SU-DHL-6 (cell line): Measurements from ENCODE around the gene EXOC6B.
A peak's percentile ranks its signal among the peaks of the same experiment; 100 is the strongest.

ENCODE experiments used
- H2AFZ ChIP-seq: fragments of 200-600 bp; sonication (generic); 2 replicates; pipeline ENCODE4 v1.6.1; 2014; ENCODE audit warnings: low read depth, mild to moderate bottlenecking, moderate library complexity, mixed read lengths, antibody characterized with exemption, low read length; ENCODE audit not compliant: severe bottlenecking
- H3F3A ChIP-seq: fragments of 200-600 bp; shearing (Covaris generic); 2 replicates; pipeline ENCODE4 v1.6.0; 2016; ENCODE audit warnings: antibody characterized with exemption, mild to moderate bottlenecking; ENCODE audit not compliant: insufficient read depth
- H3K27ac ChIP-seq: fragments of 200-600 bp; sonication (generic); 2 replicates; pipeline ENCODE4 v1.5.1; 2016; ENCODE audit warnings: low read depth, mild to moderate bottlenecking, low read length, moderate library complexity, mixed read lengths
- H3K27me3 ChIP-seq: fragments of 200-600 bp; sonication (generic), shearing (Covaris generic); 2 replicates; pipeline ENCODE4 v1.6.0; 2014; ENCODE audit warnings: mild to moderate bottlenecking, low read length
- H3K36me3 ChIP-seq: fragments of 200-600 bp; sonication (generic); 2 replicates; pipeline ENCODE4 v1.6.1; 2014; ENCODE audit warnings: mild to moderate bottlenecking, low read length, mixed read lengths
- H3K4me2 ChIP-seq: fragments of 300-600, 200-600 bp; shearing (Covaris generic), sonication (generic); 2 replicates; pipeline ENCODE4 v1.6.0; 2014; ENCODE audit warnings: low read length, low read depth, mild to moderate bottlenecking; ENCODE audit not compliant: poor library complexity, severe bottlenecking
- H3K4me3 ChIP-seq: fragments of 200-600 bp; sonication (generic); 2 replicates; pipeline ENCODE4 v1.5.1; 2014; ENCODE audit warnings: antibody characterized with exemption, low read length, mild to moderate bottlenecking, mixed read lengths; ENCODE audit not compliant: insufficient read depth, poor library complexity, severe bottlenecking
- H3K79me2 ChIP-seq: fragments of 200-600 bp; sonication (generic); 2 replicates; pipeline ENCODE4 v1.6.1; 2014; ENCODE audit warnings: mild to moderate bottlenecking, low read length, moderate library complexity; ENCODE audit not compliant: insufficient read depth
- H3K9ac ChIP-seq: fragments of 200-600 bp; sonication (generic); 2 replicates; pipeline ENCODE4 v1.7.0; 2014; ENCODE audit warnings: mild to moderate bottlenecking, low read length
- H3K9me2 ChIP-seq: fragments of 200-600 bp; sonication (generic); replicated peaks from 2 replicates; pipeline ENCODE4 v1.6.1; 2014; ENCODE audit warnings: low read length; ENCODE audit not compliant: insufficient read depth
- H3K9me3 ChIP-seq: fragments of 200-600 bp; sonication (generic); 2 replicates; pipeline ENCODE4 v1.6.1; 2014; ENCODE audit warnings: low read length, mixed read lengths; ENCODE audit not compliant: insufficient read depth
- H4K20me1 ChIP-seq: fragments of 200-600 bp; sonication (generic); 2 replicates; pipeline ENCODE4 v1.6.1; 2014; ENCODE audit warnings: low read depth, mild to moderate bottlenecking, antibody characterized with exemption, low read length, moderate library complexity, mixed read lengths
- CTCF ChIP-seq: fragments of 200-600 bp; sonication (generic); IDR thresholded peaks from one replicate; pipeline ENCODE4 v1.5.1; 2017; ENCODE audit warnings: antibody characterized with exemption, mild to moderate bottlenecking, low read length, moderate library complexity; ENCODE audit not compliant: insufficient read depth, poor library complexity, severe bottlenecking
- EZH2phosphoT487 ChIP-seq: fragments of 200-600 bp; sonication (generic), shearing (Covaris generic); conservative IDR thresholded peaks from 2 replicates; pipeline ENCODE4 v1.6.1; 2018; ENCODE audit warnings: mild to moderate bottlenecking, antibody characterized with exemption, low read length, moderate library complexity, mixed read lengths

EXOC6B gene

DNA sequence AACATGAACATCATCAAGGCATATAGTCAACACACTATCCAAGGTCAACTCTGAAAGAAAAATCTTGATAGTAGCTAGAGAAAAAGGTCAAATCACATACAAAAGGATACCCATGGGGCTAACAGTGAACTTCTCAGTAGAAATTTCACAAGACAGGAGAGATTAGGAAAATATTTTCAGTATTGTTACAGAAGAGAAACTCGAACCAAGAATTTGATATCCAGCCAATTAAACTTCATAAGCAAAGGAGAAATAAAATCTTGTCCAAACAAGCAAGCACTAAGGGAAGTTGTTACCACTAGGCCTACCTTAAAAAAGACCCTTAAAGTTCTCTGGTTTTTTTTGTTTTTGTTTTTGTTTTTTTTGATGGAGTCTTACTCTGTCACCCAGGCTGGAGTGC, 242.5 kb downstream of the EXOC6B start:
- no peak overlapping the region for H3K9ac ChIP-seq
- no peaks in the 10 kb centered on the region for H3K27me3 ChIP-seq
- no peaks in the 10 kb centered on the region for H4K20me1 ChIP-seq
- H3K79me2 ChIP-seq: no peaks in the 10 kb centered on the region
- TF ChIP-seq EZH2phosphoT487 (no peak), CTCF (no peak)
- no peak overlapping the region for H2AFZ ChIP-seq
- no peaks in the 10 kb centered on the region for H3K9me3 ChIP-seq
- H3K4me3 ChIP-seq: no peak overlapping the region
- H3K4me2 ChIP-seq: no peak overlapping the region
- H3K27ac ChIP-seq: no peak overlapping the region
- H3K9me2 ChIP-seq: no peaks in the 10 kb centered on the region
- H3F3A ChIP-seq: no peaks in the 10 kb centered on the region
- H3K36me3 ChIP-seq: no peaks in the 10 kb centered on the region

GRCh38 chr2:72581560-72582181, 244.2 kb downstream of the EXOC6B start:
- no peak for TF ChIP-seq EZH2phosphoT487
- no peak for TF ChIP-seq CTCF

GRCh38 chr2:72579591-72580180, 246.1 kb downstream of the EXOC6B start:
- no peak overlapping the region for H3K9ac ChIP-seq

More at GRCh38 chr2:72581560-72582181, 244.2 kb downstream of the EXOC6B start:
- no peak overlapping the region for H3K4me2 ChIP-seq
- H3K9me3 ChIP-seq: no peaks in the 10 kb centered on the region
- no peaks in the 10 kb centered on the region for H4K20me1 ChIP-seq
- H3F3A ChIP-seq: no peaks in the 10 kb centered on the region
- no peak overlapping the region for H2AFZ ChIP-seq
- H3K9me2 ChIP-seq: no peaks in the 10 kb centered on the region
- no peaks in the 10 kb centered on the region for H3K36me3 ChIP-seq
- H3K27me3 ChIP-seq: no peaks in the 10 kb centered on the region
- H3K79me2 ChIP-seq: no peaks in the 10 kb centered on the region
- no peak overlapping the region for H3K4me3 ChIP-seq
- H3K9ac ChIP-seq: no peak overlapping the region
- no peak overlapping the region for H3K27ac ChIP-seq

More at GRCh38 chr2:72579591-72580180, 246.1 kb downstream of the EXOC6B start:
- no peak overlapping the region for H3K4me3 ChIP-seq
- TF ChIP-seq EZH2phosphoT487 (no peak), CTCF (peak; percentile 39)
- H3K9me3 ChIP-seq: no peaks in the 10 kb centered on the region
- no peaks in the 10 kb centered on the region for H3F3A ChIP-seq
- no peaks in the 10 kb centered on the region for H3K79me2 ChIP-seq
- no peaks in the 10 kb centered on the region for H3K27me3 ChIP-seq
- no peaks in the 10 kb centered on the region for H4K20me1 ChIP-seq
- H2AFZ ChIP-seq: no peak overlapping the region
- H3K36me3 ChIP-seq: no peaks in the 10 kb centered on the region
- H3K4me2 ChIP-seq: no peak overlapping the region
- no peak overlapping the region for H3K27ac ChIP-seq
- H3K9me2 ChIP-seq: no peaks in the 10 kb centered on the region
